ENCODE results near the gene MYBPH. TPM values are rescaled to one million over a fixed set of nuclear protein-coding genes. Genes with fewer than 3 reads are reported as not detected.

The MYBPH gene
- polyA plus RNA-seq, 1 donor, result 0.45 TPM

GRCh38 chr1:203187689-203188264, 12.2 kb upstream of the MYBPH start:
- Histone ChIP-seq H3K4me3 (ENCODE audit: low read length) (no peak overlapping the region), H3K4me1 (ENCODE audit: control insufficient read depth, insufficient read depth, low read length) (no peaks in the 10 kb centered on the region), H3K36me3 (ENCODE audit: control insufficient read depth, insufficient read depth, low read length) (no peaks in the 10 kb centered on the region), H3K9me3 (ENCODE audit: control insufficient read depth, low read depth, low read length) (no peaks in the 10 kb centered on the region), H3K27me3 (ENCODE audit: control insufficient read depth, insufficient read depth, low read length) (peaks cover 6% of the 10 kb centered on the region), H3K27ac (ENCODE audit: low read length) (no peak overlapping the region)
- WGBS (ENCODE audit: insufficient coverage, low lambda C conversion rate), result 75% methylated on average over 2 of the region's 3 CpGs
- DNase-seq, result no peak

DNA sequence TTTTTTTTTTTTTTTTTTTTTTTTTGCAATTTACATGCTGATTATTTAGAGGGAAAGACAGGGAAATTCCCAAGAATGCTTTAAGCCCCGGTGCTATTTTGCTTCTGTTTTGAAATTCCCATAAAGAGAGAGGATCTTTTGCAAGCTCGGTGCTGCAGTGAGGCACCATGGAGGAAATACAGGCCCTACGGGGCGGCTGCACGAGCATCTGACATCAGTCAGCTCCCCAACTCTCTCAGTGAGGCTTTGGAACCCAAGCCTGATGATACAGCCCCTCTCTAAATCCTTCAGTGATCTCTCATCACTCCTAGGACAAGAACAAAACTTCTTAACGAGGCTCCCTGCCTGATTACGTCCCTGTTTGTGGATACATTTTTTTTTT, 11.7 kb upstream of the MYBPH start:
- no peaks in the 10 kb centered on the region for H3K36me3 ChIP-seq (ENCODE audit: control insufficient read depth, insufficient read depth, low read length)
- DNase-seq, result no peak
- H3K4me1 ChIP-seq (ENCODE audit: control insufficient read depth, insufficient read depth, low read length), result no peaks in the 10 kb centered on the region
- no peaks in the 10 kb centered on the region for H3K9me3 ChIP-seq (ENCODE audit: control insufficient read depth, low read depth, low read length)
- peaks cover 6% of the 10 kb centered on the region for H3K27me3 ChIP-seq (ENCODE audit: control insufficient read depth, insufficient read depth, low read length)
- no CpG with 5 or more reads among the region's 7 CpGs for WGBS (ENCODE audit: insufficient coverage, low lambda C conversion rate)
- no peak overlapping the region for H3K27ac ChIP-seq (ENCODE audit: low read length)
- H3K4me3 ChIP-seq (ENCODE audit: low read length), result no peak overlapping the region

DNA sequence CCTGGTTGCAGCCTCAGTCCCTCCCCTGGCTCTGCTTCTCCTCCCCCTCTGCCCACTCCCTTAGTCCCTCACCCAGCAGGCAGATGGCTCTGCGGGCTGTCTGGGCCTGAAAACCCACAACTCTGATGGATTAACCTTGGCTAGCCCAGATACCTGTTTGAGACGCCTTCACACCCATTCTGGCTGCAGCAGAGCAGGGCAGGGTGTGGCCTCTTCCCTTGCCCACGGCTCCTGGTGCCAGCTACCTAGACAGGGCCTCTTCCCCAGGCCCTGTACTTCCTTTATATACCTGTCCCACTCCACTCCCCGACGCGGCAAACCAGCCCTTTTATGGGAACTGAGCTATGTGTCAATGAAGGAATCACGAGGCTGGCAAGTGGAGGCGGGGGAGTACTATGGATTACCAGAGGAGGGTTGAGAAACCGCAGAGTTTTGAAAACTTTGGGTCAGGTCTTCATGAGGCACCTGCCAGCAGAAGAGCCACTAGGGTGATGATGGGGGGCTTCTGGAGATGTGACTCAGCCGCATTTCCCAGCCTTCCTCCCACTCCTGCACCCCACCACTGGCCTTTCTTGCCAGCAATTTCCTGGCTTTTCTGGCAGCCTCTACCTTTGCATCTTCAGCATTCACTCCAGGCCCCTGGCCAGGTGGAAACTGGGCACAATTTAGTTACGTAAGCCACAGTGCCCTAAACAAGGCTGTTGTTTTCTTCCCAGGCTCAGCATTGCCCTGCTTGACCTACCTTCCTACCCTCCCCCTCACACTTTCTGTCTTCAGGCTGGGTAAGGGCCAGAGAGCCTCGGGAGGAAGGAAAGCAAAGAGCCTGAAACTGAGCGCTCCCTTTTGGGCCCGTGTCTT, 11.0 kb upstream of the MYBPH start, which contains the start of gene CHI3L1:
Gene CHI3L1 (minus strand): TSS at position 259 of the 858 bp plus-strand sequence. CDS start 81 bp downstream, at position 178.
- no CpG with 5 or more reads among the region's 14 CpGs for WGBS (ENCODE audit: insufficient coverage, low lambda C conversion rate)
- no peak for DNase-seq
- Histone ChIP-seq H3K27ac (ENCODE audit: low read length) (no peak within 1 kb of the TSS), H3K4me1 (ENCODE audit: control insufficient read depth, insufficient read depth, low read length) (no peaks in the 10 kb centered on the region), H3K27me3 (ENCODE audit: control insufficient read depth, insufficient read depth, low read length) (peaks cover 6% of the 10 kb centered on the region), H3K36me3 (ENCODE audit: control insufficient read depth, insufficient read depth, low read length) (no peaks in the 10 kb centered on the region), H3K9me3 (ENCODE audit: control insufficient read depth, low read depth, low read length) (no peaks in the 10 kb centered on the region), H3K4me3 (ENCODE audit: low read length) (no peak within 1 kb of the TSS)

- Histone ChIP-seq H3K4me3 (ENCODE audit: low read length) (no peak overlapping the region), H3K4me1 (ENCODE audit: control insufficient read depth, insufficient read depth, low read length) (no peaks in the 10 kb centered on the region), H3K9me3 (ENCODE audit: control insufficient read depth, low read depth, low read length) (no peaks in the 10 kb centered on the region), H3K27me3 (ENCODE audit: control insufficient read depth, insufficient read depth, low read length) (peaks cover 6% of the 10 kb centered on the region), H3K36me3 (ENCODE audit: control insufficient read depth, insufficient read depth, low read length) (no peaks in the 10 kb centered on the region), H3K27ac (ENCODE audit: low read length) (no peak overlapping the region)
- DNase-seq, result no peak
- WGBS (ENCODE audit: insufficient coverage, low lambda C conversion rate), result no CpG with 5 or more reads among the region's 5 CpGs
Observed at GRCh38 chr1:203186091-203186445, 10.4 kb upstream of the MYBPH start.

- Histone ChIP-seq H3K27ac (ENCODE audit: low read length) (no peak overlapping the region), H3K36me3 (ENCODE audit: control insufficient read depth, insufficient read depth, low read length) (no peaks in the 10 kb centered on the region), H3K4me3 (ENCODE audit: low read length) (no peak overlapping the region), H3K9me3 (ENCODE audit: control insufficient read depth, low read depth, low read length) (no peaks in the 10 kb centered on the region), H3K4me1 (ENCODE audit: control insufficient read depth, insufficient read depth, low read length) (no peaks in the 10 kb centered on the region), H3K27me3 (ENCODE audit: control insufficient read depth, insufficient read depth, low read length) (peaks cover 6% of the 10 kb centered on the region)
- WGBS (ENCODE audit: insufficient coverage, low lambda C conversion rate), result no CpG with 5 or more reads among the region's 4 CpGs
- no peak for DNase-seq
Observed at GRCh38 chr1:203185585-203185984, 10.0 kb upstream of the MYBPH start.

DNA sequence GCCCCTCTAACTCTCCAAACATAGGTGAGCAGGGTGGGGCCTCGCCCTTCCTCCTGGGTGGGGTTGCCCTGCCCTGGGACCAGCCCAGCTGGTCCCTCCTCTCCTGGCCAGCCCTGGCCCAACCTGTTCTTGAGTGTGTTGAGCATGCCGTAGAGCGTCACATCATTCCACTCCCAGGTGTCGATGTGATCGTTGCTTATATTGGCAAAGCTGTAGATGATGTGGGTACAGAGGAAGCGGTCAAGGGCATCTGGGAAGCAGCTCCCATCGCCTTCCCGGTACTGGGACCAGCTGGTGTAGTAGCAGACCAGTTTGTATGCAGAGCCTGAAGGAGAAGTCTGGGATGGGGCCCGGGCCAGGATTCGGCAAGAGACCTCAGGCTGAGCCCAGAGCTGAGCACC, 9.4 kb upstream of the MYBPH start:
- no peak overlapping the region for H3K4me3 ChIP-seq (ENCODE audit: low read length)
- H3K27ac ChIP-seq (ENCODE audit: low read length), result no peak overlapping the region
- no CpG with 5 or more reads among the region's 10 CpGs for WGBS (ENCODE audit: insufficient coverage, low lambda C conversion rate)
- H3K27me3 ChIP-seq (ENCODE audit: control insufficient read depth, insufficient read depth, low read length), result peaks cover 6% of the 10 kb centered on the region
- H3K4me1 ChIP-seq (ENCODE audit: control insufficient read depth, insufficient read depth, low read length), result no peaks in the 10 kb centered on the region
- DNase-seq, result no peak
- H3K36me3 ChIP-seq (ENCODE audit: control insufficient read depth, insufficient read depth, low read length), result no peaks in the 10 kb centered on the region
- H3K9me3 ChIP-seq (ENCODE audit: control insufficient read depth, low read depth, low read length), result no peaks in the 10 kb centered on the region

DNA sequence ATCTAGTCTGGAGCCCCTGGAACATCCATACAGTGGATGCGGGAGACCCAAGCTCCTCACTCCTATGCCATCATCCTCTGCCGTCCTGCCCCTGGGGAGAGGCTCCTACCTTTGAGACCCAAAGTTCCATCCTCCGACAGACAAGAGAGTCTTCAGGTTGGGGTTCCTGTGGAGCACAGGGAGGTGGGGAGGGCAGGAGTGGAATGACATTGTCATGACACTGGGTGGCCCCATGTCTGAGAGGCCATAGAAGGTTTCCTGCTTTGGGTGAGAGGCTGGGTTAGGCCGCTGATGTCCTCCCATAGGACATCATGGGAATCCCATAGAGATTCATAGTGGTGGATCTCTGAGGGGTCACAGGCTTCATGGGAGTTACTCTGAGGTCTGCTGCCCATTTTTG, 8.8 kb upstream of the MYBPH start:
- WGBS (ENCODE audit: insufficient coverage, low lambda C conversion rate), result no CpG with 5 or more reads among the region's 4 CpGs
- Histone ChIP-seq H3K4me3 (ENCODE audit: low read length) (no peak overlapping the region), H3K27me3 (ENCODE audit: control insufficient read depth, insufficient read depth, low read length) (peaks cover under 1% of the 10 kb centered on the region), H3K27ac (ENCODE audit: low read length) (no peak overlapping the region), H3K4me1 (ENCODE audit: control insufficient read depth, insufficient read depth, low read length) (no peaks in the 10 kb centered on the region), H3K9me3 (ENCODE audit: control insufficient read depth, low read depth, low read length) (no peaks in the 10 kb centered on the region), H3K36me3 (ENCODE audit: control insufficient read depth, insufficient read depth, low read length) (no peaks in the 10 kb centered on the region)
- no peak for DNase-seq

DNA sequence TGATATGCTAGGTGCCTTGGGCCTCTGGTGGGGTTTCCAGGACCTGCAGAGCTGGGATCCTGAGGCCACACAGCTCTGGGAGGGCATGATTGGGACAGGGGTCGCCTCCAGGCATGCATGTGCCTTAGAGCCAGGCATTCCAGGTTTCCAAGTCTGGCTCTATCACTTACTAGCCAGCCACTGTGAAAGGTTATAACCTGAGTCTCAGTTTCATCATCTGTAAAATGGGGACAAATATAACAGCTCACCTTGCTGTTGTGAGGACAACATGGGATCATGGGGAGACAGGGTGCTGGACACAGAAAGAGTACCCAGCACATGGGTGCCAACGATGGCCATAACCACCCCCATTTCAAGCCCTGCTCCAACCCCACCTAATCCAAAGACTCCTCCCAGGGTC, 8.2 kb upstream of the MYBPH start:
- Histone ChIP-seq H3K9me3 (ENCODE audit: control insufficient read depth, low read depth, low read length) (no peaks in the 10 kb centered on the region), H3K4me3 (ENCODE audit: low read length) (no peak overlapping the region), H3K36me3 (ENCODE audit: control insufficient read depth, insufficient read depth, low read length) (no peaks in the 10 kb centered on the region), H3K27me3 (ENCODE audit: control insufficient read depth, insufficient read depth, low read length) (no peaks in the 10 kb centered on the region), H3K4me1 (ENCODE audit: control insufficient read depth, insufficient read depth, low read length) (no peaks in the 10 kb centered on the region), H3K27ac (ENCODE audit: low read length) (no peak overlapping the region)
- WGBS (ENCODE audit: insufficient coverage, low lambda C conversion rate), result no CpG with 5 or more reads among the region's 2 CpGs
- no peak for DNase-seq

- no CpG with 5 or more reads among the region's 7 CpGs for WGBS (ENCODE audit: insufficient coverage, low lambda C conversion rate)
- no peaks in the 10 kb centered on the region for H3K9me3 ChIP-seq (ENCODE audit: control insufficient read depth, low read depth, low read length)
Observed at GRCh38 chr1:203182387-203182953, 6.8 kb upstream of the MYBPH start.

DNA sequence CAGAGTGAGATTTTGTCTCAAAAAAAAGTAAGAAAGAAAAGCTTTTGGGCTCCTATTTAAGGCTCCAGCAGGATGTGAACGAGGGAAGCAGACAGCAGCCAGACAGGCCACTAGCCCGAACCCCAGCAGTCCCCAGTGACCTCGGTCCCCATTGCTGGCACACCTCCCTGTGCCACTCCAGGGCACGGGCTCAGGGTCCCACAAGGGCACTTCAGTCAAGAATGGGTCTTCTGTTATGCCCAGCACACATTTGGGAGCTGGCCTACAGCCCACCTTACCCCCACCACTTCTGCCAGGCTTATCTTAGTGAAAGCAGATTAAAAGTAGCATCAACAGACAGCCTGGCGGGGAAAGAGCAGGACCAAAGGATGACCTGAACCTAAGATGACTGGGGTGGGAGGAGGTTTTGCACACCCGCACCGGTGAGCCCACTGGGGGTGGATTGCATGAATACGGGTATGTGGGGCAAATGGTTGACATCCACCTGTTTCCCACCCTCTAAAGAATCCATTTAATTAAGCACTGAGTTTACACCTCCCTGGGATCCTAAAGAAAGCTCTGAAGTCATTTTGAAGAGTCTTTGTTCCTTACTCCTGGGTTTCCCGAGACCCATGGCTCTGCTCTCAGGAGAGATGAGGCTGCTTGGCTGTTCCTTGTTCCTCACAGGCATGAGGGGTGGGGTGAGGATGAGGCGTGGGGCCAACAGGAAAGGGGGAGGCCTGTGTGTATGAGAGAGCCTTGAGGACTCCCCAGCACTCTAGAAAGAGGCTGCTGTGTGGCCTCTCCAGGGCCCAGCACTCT, 6.2 kb upstream of the MYBPH start:
- DNase-seq, result no peak
- no peak overlapping the region for H3K27ac ChIP-seq (ENCODE audit: low read length)
- H3K4me3 ChIP-seq (ENCODE audit: low read length), result no peak overlapping the region
- no peaks in the 10 kb centered on the region for H3K36me3 ChIP-seq (ENCODE audit: control insufficient read depth, insufficient read depth, low read length)
- no peaks in the 10 kb centered on the region for H3K9me3 ChIP-seq (ENCODE audit: control insufficient read depth, low read depth, low read length)
- WGBS (ENCODE audit: insufficient coverage, low lambda C conversion rate), result no CpG with 5 or more reads among the region's 10 CpGs
- no peaks in the 10 kb centered on the region for H3K27me3 ChIP-seq (ENCODE audit: control insufficient read depth, insufficient read depth, low read length)
- no peaks in the 10 kb centered on the region for H3K4me1 ChIP-seq (ENCODE audit: control insufficient read depth, insufficient read depth, low read length)

More at GRCh38 chr1:203182387-203182953, 6.8 kb upstream of the MYBPH start:
- H3K36me3 ChIP-seq (ENCODE audit: control insufficient read depth, insufficient read depth, low read length), result no peaks in the 10 kb centered on the region
- H3K4me3 ChIP-seq (ENCODE audit: low read length), result no peak overlapping the region
- H3K27ac ChIP-seq (ENCODE audit: low read length), result no peak overlapping the region
- no peaks in the 10 kb centered on the region for H3K27me3 ChIP-seq (ENCODE audit: control insufficient read depth, insufficient read depth, low read length)
- no peak for DNase-seq
- no peaks in the 10 kb centered on the region for H3K4me1 ChIP-seq (ENCODE audit: control insufficient read depth, insufficient read depth, low read length)

Measured in large intestine (tissue), 3 donors.